SK-N-SH (cell line): ENCODE measurements around the gene RMDN3. TPM values are rescaled to one million over a fixed set of nuclear protein-coding genes. Genes with fewer than 3 reads are reported as not detected.

Source experiments
- CTCF ChIA-PET: fragments of 300-600, 350-600 bp; formaldehyde crosslinking; extraction: SDS; loops from one replicate; lab custom pipeline; 2021; lab: Yijun Ruan, JAX
- POLR2A ChIA-PET: fragments of 350-600 bp; sonication (Branson Sonifier 250); formaldehyde crosslinking; extraction: SDS; loops from one replicate; lab custom pipeline; 2020; ENCODE audit warnings: antibody characterized with exemption, inconsistent platforms; lab: Yijun Ruan, JAX
- DNase-seq: peaks from one replicate; pipeline ENCODE4 v3.0.0; 2012
- H2AFZ ChIP-seq: fragments of 200-600 bp; sonication (generic); 2 replicates; pipeline ENCODE4 v1.8.1; 2016; ENCODE audit warnings: antibody characterized with exemption, mild to moderate bottlenecking, low read depth
- H3F3A ChIP-seq: fragments of 200-600 bp; sonication (generic); replicated peaks from 2 replicates; pipeline ENCODE3; 2016; ENCODE audit warnings: antibody characterized with exemption, mild to moderate bottlenecking; ENCODE audit not compliant: insufficient read depth
- H3K27ac ChIP-seq, 2 experiments: fragments of 200-500 bp in 1 of 2; fragments of 200-600 bp in 1 of 2; sonication (Bioruptor generic) in 1 of 2; sonication (generic), shearing (Covaris generic) in 1 of 2; 2 replicates each; pipeline versions ENCODE4 v1.5.1 to v1.6.1; 2014 to 2016; ENCODE audit warnings: low read depth in 2 of 2, inconsistent platforms in 1 of 2, low read length in 1 of 2, mild to moderate bottlenecking in 1 of 2, mixed read lengths in 1 of 2
- H3K27me3 ChIP-seq: fragments of 200-600 bp; sonication (generic), shearing (Covaris generic); 2 replicates; pipeline ENCODE4 v1.6.1; 2016; ENCODE audit warnings: mixed run types; ENCODE audit not compliant: insufficient read depth
- H3K36me3 ChIP-seq, 2 experiments: fragments of 200-500 bp in 1 of 2; fragments of 200-600 bp in 1 of 2; sonication (Bioruptor generic) in 1 of 2; sonication (generic) in 1 of 2; replicated peaks in 1 of 2; 2 replicates each; pipeline versions ENCODE3 to v1.5.1; 2014 to 2016; ENCODE audit warnings: low read length in 1 of 2, mild to moderate bottlenecking in 1 of 2; ENCODE audit not compliant: insufficient read depth in 2 of 2, control insufficient read depth in 1 of 2
- H3K4me1 ChIP-seq, 2 experiments: fragments of 200-500 bp in 1 of 2; fragments of 200-600 bp in 1 of 2; sonication (Bioruptor generic) in 1 of 2; sonication (generic), shearing (Covaris generic) in 1 of 2; 2 replicates each; pipeline versions ENCODE4 v1.5.1 to v1.6.1; 2014 to 2016; ENCODE audit warnings: low read depth in 1 of 2, low read length in 1 of 2, mixed run types in 1 of 2; ENCODE audit not compliant: insufficient read depth in 2 of 2, control insufficient read depth in 1 of 2
- H3K4me2 ChIP-seq: fragments of 200-600 bp; sonication (generic), shearing (Covaris generic); 2 replicates; pipeline ENCODE4 v1.6.1; 2017; ENCODE audit warnings: mixed run types
- H3K4me3 ChIP-seq, 2 experiments: fragments of 200-500 bp in 1 of 2; fragments of 200-600 bp in 1 of 2; sonication (Bioruptor generic) in 1 of 2; sonication (generic), shearing (Covaris generic) in 1 of 2; 2 replicates each; pipeline versions ENCODE4 v1.5.1 to v1.8.1; 2014 to 2016; ENCODE audit warnings: low read depth in 2 of 2, inconsistent platforms in 1 of 2, low read length in 1 of 2, mild to moderate bottlenecking in 1 of 2, mixed read lengths in 1 of 2, moderate library complexity in 1 of 2
- H3K79me2 ChIP-seq: fragments of 200-600 bp; sonication (generic); 2 replicates; pipeline ENCODE4 v1.8.1; 2017; ENCODE audit warnings: mild to moderate bottlenecking; ENCODE audit not compliant: insufficient read depth
- H3K9ac ChIP-seq: fragments of 200-600 bp; sonication (generic); 2 replicates; pipeline ENCODE4 v1.6.1; 2017; ENCODE audit warnings: mixed run types
- H3K9me2 ChIP-seq: fragments of 200-600 bp; sonication (generic); 2 replicates; pipeline ENCODE4 v1.6.1; 2017; ENCODE audit warnings: mixed run types
- H3K9me3 ChIP-seq: fragments of 200-600 bp; sonication (generic); 2 replicates; pipeline ENCODE4 v1.6.1; 2017; ENCODE audit warnings: mixed run types, mild to moderate bottlenecking, moderate library complexity
- H4K20me1 ChIP-seq: fragments of 200-600 bp; sonication (generic); 2 replicates; pipeline ENCODE4 v1.6.1; 2017; ENCODE audit warnings: mild to moderate bottlenecking, mixed run types; ENCODE audit not compliant: insufficient read depth
- CHD2 ChIP-seq: fragments of 150-350 bp; IDR thresholded peaks from 2 replicates; pipeline ENCODE4 v1.6.1; 2018; ENCODE audit warnings: low read length; ENCODE audit not compliant: partially characterized antibody
- EZH2phosphoT487 ChIP-seq: fragments of 200-600 bp; sonication (generic); IDR thresholded peaks from 2 replicates; pipeline ENCODE4 v1.6.1; 2017; ENCODE audit warnings: low read depth, mixed run types, mild to moderate bottlenecking, antibody characterized with exemption, moderate library complexity, borderline replicate concordance
- FOSL2 ChIP-seq: IDR thresholded peaks from 2 replicates; pipeline ENCODE4 v1.4.0; 2012; ENCODE audit warnings: low read depth, mild to moderate bottlenecking, moderate library complexity, borderline replicate concordance
- FOXJ3 ChIP-seq: sonication (generic); formaldehyde crosslinking; IDR thresholded peaks from 2 replicates; pipeline ENCODE4 v1.5.1; 2020; ENCODE audit warnings: mild to moderate bottlenecking, missing genetic modification reagents
- FOXM1 ChIP-seq: IDR thresholded peaks from 2 replicates; pipeline ENCODE4 v1.4.0; 2012; ENCODE audit warnings: low read depth, mild to moderate bottlenecking
- GABPA ChIP-seq: IDR thresholded peaks from 2 replicates; pipeline ENCODE4 v1.4.0; 2012; ENCODE audit warnings: low read depth, mild to moderate bottlenecking
- IRF3 ChIP-seq: fragments of 150-350 bp; IDR thresholded peaks from 2 replicates; pipeline ENCODE4 v1.6.1; 2016; ENCODE audit warnings: mild to moderate bottlenecking, low read depth, low read length
- JUND ChIP-seq: IDR thresholded peaks from 2 replicates; pipeline ENCODE4 v1.4.0; 2012
- MAX ChIP-seq: IDR thresholded peaks from 2 replicates; pipeline ENCODE4 v1.4.0; 2012; ENCODE audit warnings: low read depth
- RAD21 ChIP-seq: IDR thresholded peaks from 2 replicates; pipeline ENCODE4 v1.6.1; 2012; ENCODE audit warnings: mild to moderate bottlenecking, low read length
- RFX5 ChIP-seq: IDR thresholded peaks from 2 replicates; pipeline ENCODE4 v1.6.1; 2012; ENCODE audit warnings: mild to moderate bottlenecking, improper control_type of control experiment, low read length
- SIN3A ChIP-seq: IDR thresholded peaks from 2 replicates; pipeline ENCODE4 v1.6.1; 2012; ENCODE audit warnings: low read depth, mild to moderate bottlenecking, low read length, moderate library complexity, borderline replicate concordance
- TAF1 ChIP-seq: IDR thresholded peaks from 2 replicates; pipeline ENCODE4 v1.6.1; 2012; ENCODE audit warnings: low read depth, mild to moderate bottlenecking, low read length, moderate library complexity, borderline replicate concordance
- WGBS: methylation state at CpG from one replicate; pipeline ENCODE4 v1.1.6; 2017; ENCODE audit warnings: low lambda C conversion rate; 5-methylcytosine and 5-hydroxymethylcytosine counted together
- polyA plus RNA-seq, 3 experiments: library from polyadenylated mRNA; depleted of rRNA; stranded (reverse); fragments of >200 nt; gene quantifications; 2 replicates each; pipeline ENCODE4 v1.2.3, GENCODE V29; 2012
- TF ChIP-seq, protein P1 (sequence below): IDR thresholded peaks from 2 replicates; pipeline ENCODE4 v1.4.0; 2012; ENCODE audit warnings: low read depth, borderline replicate concordance
- TF ChIP-seq, protein P2 (sequence below): IDR thresholded peaks from 2 replicates; pipeline ENCODE4 v1.4.0; 2012; ENCODE audit warnings: low read depth, borderline replicate concordance
- TF ChIP-seq, protein P3 (sequence below): fragments of 150-350 bp; IDR thresholded peaks from 2 replicates; pipeline ENCODE4 v1.6.1; 2017; ENCODE audit warnings: antibody characterized with exemption, low read length, low read depth, borderline replicate concordance
- TF ChIP-seq, protein P4 (sequence below): IDR thresholded peaks from 2 replicates; pipeline ENCODE4 v1.6.1; 2012; ENCODE audit warnings: mild to moderate bottlenecking, low read depth, low read length, moderate library complexity

Gene RMDN3
- polyA plus RNA-seq, 1 of the 3 experiments (the other 2 are of a cell fraction): 33.0 TPM

DNA sequence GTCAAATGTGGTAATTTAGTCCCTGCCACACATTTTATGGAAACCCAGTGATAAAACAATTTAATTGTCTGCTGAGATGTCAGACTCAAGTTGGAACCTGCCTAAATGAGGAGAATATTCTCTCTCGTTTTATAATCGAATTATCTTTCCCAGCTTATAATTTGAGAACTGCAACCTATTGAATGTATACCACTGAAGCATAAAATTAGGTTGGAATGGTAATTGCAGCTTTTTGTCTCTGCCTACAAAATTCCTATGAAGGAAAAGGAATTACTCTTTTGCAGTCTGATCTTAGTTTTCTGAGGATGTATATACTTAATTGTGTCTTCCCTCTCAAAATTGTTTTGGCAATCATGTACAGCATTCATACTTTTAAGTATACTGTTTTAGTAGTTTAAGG is 31.1 kb downstream of the RMDN3 start:
- 43% methylated on average over 2 of the region's 2 CpGs for WGBS
- TF ChIP-seq FOSL2 (no peak), JUND (no peak), GABPA (no peak), TAF1 (no peak), FOXM1 (no peak), MAX (no peak), IRF3 (no peak), SIN3A (no peak), EZH2phosphoT487 (no peak), RAD21 (no peak), FOXJ3 (no peak), CHD2 (no peak), RFX5 (no peak)
- TF ChIP-seq, protein P1, sequence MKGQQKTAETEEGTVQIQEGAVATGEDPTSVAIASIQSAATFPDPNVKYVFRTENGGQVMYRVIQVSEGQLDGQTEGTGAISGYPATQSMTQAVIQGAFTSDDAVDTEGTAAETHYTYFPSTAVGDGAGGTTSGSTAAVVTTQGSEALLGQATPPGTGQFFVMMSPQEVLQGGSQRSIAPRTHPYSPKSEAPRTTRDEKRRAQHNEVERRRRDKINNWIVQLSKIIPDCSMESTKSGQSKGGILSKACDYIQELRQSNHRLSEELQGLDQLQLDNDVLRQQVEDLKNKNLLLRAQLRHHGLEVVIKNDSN: no peak
- TF ChIP-seq, protein P2, sequence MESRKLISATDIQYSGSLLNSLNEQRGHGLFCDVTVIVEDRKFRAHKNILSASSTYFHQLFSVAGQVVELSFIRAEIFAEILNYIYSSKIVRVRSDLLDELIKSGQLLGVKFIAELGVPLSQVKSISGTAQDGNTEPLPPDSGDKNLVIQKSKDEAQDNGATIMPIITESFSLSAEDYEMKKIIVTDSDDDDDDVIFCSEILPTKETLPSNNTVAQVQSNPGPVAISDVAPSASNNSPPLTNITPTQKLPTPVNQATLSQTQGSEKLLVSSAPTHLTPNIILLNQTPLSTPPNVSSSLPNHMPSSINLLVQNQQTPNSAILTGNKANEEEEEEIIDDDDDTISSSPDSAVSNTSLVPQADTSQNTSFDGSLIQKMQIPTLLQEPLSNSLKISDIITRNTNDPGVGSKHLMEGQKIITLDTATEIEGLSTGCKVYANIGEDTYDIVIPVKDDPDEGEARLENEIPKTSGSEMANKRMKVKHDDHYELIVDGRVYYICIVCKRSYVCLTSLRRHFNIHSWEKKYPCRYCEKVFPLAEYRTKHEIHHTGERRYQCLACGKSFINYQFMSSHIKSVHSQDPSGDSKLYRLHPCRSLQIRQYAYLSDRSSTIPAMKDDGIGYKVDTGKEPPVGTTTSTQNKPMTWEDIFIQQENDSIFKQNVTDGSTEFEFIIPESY: no peak
- TF ChIP-seq, protein P3, sequence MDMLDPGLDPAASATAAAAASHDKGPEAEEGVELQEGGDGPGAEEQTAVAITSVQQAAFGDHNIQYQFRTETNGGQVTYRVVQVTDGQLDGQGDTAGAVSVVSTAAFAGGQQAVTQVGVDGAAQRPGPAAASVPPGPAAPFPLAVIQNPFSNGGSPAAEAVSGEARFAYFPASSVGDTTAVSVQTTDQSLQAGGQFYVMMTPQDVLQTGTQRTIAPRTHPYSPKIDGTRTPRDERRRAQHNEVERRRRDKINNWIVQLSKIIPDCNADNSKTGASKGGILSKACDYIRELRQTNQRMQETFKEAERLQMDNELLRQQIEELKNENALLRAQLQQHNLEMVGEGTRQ: no peak
- TF ChIP-seq, protein P4, sequence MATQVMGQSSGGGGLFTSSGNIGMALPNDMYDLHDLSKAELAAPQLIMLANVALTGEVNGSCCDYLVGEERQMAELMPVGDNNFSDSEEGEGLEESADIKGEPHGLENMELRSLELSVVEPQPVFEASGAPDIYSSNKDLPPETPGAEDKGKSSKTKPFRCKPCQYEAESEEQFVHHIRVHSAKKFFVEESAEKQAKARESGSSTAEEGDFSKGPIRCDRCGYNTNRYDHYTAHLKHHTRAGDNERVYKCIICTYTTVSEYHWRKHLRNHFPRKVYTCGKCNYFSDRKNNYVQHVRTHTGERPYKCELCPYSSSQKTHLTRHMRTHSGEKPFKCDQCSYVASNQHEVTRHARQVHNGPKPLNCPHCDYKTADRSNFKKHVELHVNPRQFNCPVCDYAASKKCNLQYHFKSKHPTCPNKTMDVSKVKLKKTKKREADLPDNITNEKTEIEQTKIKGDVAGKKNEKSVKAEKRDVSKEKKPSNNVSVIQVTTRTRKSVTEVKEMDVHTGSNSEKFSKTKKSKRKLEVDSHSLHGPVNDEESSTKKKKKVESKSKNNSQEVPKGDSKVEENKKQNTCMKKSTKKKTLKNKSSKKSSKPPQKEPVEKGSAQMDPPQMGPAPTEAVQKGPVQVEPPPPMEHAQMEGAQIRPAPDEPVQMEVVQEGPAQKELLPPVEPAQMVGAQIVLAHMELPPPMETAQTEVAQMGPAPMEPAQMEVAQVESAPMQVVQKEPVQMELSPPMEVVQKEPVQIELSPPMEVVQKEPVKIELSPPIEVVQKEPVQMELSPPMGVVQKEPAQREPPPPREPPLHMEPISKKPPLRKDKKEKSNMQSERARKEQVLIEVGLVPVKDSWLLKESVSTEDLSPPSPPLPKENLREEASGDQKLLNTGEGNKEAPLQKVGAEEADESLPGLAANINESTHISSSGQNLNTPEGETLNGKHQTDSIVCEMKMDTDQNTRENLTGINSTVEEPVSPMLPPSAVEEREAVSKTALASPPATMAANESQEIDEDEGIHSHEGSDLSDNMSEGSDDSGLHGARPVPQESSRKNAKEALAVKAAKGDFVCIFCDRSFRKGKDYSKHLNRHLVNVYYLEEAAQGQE: no peak
- no peak overlapping the region for H3K4me3 ChIP-seq
- H3K4me1 ChIP-seq: peaks cover 0 to 8% of the 10 kb centered on the region in 2 experiments; a peak in 1 of 4 replicates
- no peak overlapping the region for H3K27ac ChIP-seq
- H3K4me2 ChIP-seq: no peak overlapping the region
- H3K9me2 ChIP-seq: no peaks in the 10 kb centered on the region
- no peak overlapping the region for H2AFZ ChIP-seq
- H3K9me3 ChIP-seq: no peaks in the 10 kb centered on the region
- DNase-seq: no peak
- H3K9ac ChIP-seq: no peak overlapping the region
- H3K36me3 ChIP-seq: peaks cover 2 to 15% of the 10 kb centered on the region in 2 experiments
- H3K79me2 ChIP-seq: no peaks in the 10 kb centered on the region
- POLR2A ChIA-PET: no interaction called here
- no peaks in the 10 kb centered on the region for H3K27me3 ChIP-seq
- no peaks in the 10 kb centered on the region for H4K20me1 ChIP-seq
- CTCF ChIA-PET: interaction anchor here (0.6 to 2.0 kb wide), 9 partner anchors 10 to 150 kb away, joined by 3 to 7 read pairs (median 4); partner anchors contain the start of gene RHOV
- peaks cover 13% of the 10 kb centered on the region for H3F3A ChIP-seq
